Stimulated activated CD4-positive, alpha-beta T cell treated with anti-CD3 and anti-CD28 coated beads, Interleukin-4, amount 100 ng/mL, for 24 hours (primary cell): ENCODE data around the gene BHMT2.

ENCODE experiments used
- DNase-seq: peaks from one replicate; pipeline ENCODE4 v3.0.0-alpha.2; 2020

The BHMT2 gene, protein sequence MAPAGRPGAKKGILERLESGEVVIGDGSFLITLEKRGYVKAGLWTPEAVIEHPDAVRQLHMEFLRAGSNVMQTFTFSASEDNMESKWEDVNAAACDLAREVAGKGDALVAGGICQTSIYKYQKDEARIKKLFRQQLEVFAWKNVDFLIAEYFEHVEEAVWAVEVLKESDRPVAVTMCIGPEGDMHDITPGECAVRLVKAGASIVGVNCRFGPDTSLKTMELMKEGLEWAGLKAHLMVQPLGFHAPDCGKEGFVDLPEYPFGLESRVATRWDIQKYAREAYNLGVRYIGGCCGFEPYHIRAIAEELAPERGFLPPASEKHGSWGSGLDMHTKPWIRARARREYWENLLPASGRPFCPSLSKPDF

DNA sequence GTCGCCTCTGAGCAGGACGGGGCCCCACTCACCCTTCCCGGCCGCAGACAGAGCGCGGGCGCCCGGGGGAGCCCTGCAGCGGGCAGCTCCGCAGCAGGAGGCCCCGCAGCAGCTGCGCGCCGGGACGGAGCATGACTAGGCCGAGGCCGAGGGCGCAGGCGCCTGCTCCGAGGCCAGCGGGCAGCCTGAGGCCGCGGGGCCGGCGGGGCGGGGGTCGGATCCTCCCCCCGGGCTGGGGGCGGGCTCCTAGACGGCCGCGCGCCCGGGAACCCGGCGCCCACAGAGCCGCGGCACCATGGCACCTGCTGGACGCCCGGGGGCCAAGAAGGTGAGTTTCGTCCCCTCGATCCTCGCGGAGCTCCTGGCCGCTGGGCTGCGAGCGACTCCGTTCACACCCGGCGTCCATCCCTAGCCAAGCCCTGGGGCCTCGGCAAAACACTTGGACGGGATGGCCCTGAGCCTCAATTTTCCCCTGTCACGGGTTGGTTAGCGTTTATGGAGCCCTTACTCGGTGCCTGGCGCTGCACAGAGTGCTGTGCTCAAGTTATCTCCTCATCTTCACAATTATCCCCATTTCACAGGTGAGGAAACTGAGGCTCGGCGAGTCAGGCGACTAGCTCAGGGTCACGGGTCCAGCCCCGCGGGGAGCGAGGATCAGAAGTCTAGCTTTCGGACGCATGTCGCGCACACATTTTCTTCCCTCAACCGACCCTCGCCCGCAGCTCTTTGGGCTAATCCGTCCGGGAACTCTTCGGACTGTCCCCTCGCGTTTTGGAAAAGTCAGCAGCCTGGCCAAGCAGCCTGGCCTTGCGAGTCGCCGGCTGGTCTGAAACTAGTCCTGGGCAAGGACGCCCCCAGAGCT is at the start of gene BHMT2, which contains the start of gene DMGDH:
TSS of gene BHMT2 (plus strand) at position 280 of the 862 bp plus-strand sequence. CDS start at position 296, 16 bp downstream.
TSS of gene DMGDH (minus strand) at position 187 of the 862 bp plus-strand sequence. CDS start at position 133, 54 bp downstream.
- no peak for DNase-seq

- peak; percentile 39 for DNase-seq
Measured at GRCh38 chr5:79020861-79021561, 48.6 kb upstream of the BHMT2 start.

DNA sequence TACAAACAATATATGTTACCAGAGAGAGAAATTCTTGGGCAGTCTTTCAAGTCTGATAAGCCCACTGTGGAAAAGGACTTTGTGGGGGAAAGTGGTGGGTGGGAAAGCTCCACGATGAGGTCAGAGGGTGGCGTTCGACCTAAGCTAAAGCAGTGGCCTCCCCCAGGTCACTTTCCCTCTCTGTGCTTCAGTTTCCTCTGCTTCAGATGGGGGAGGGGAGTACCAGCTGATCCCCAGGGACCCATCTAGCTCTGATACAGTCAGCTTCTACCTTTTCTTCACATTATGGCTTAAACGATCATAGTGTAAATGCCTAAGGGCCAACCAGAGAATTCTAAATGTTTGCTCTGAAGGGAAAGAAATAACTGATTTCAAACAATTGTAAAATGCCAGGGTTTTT is 47.8 kb upstream of the BHMT2 start:
- DNase-seq = no peak

- DNase-seq = no peak
Measured at GRCh38 chr5:79022771-79023170, 46.8 kb upstream of the BHMT2 start.

DNA sequence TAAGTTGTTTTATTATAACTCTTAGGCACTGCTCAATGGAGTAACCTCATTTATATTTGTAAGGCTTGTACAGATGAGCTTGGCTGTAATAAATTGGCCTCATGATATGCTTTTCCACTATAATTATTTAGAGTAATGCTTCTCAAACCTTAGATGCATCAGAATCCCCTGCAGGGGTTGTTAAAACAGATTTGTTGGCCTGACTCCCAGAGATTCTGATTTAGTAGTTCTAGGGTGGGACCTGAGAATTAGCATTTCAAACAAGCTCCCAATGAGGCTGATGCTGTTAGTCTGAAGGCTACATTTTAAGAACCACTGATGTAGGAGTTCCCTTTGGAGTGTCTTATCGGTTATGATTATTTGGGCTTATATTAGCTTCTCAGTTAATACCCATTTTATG is 46.2 kb upstream of the BHMT2 start:
- no peak for DNase-seq

DNA sequence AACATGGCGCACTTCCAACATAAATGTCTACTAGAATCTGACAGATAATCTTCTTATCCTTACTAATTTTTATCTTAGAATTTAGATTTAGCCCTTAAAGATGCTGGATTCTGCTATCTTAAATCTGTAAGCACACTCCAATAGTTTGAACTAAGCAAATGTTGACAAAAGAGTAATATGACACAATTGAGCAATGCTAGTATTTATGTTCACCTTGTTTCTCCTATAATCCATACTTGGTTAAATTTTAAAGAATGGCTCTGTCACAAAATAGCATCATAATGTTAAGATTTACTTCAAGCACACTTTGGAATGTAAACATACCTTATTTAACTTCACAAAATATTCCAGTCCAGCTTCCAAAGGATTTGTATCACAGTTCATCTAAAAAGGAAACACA is 45.6 kb upstream of the BHMT2 start:
- no peak for DNase-seq

GRCh38 chr5:79025054-79025472 is 44.5 kb upstream of the BHMT2 start:
- peak; percentile 50 for DNase-seq

- no peak for DNase-seq
Measured at GRCh38 chr5:79030663-79031484, 38.7 kb upstream of the BHMT2 start.

DNA sequence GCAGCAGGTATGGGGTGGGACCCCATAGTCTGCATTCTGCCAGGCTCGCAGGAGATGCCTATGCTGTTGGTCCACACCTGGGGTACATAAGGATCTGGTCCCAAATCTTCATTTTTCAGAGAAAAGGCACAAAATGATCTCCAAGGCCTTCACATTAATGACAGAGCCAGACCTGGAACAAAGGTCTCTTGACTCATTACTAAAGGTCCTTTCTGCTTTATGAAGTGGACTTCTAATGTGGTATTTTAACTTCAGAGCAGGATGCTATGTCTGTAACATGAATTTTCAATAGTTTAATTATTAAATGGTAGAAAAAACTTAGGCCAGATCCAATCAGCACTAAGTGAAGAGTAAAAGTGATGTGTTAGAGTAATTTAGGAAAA is 38.1 kb upstream of the BHMT2 start:
- DNase-seq = no peak

- no peak for DNase-seq
Measured at GRCh38 chr5:79032031-79032695, 37.4 kb upstream of the BHMT2 start.

GRCh38 chr5:79032782-79033181 is 36.8 kb upstream of the BHMT2 start:
- no peak for DNase-seq

DNA sequence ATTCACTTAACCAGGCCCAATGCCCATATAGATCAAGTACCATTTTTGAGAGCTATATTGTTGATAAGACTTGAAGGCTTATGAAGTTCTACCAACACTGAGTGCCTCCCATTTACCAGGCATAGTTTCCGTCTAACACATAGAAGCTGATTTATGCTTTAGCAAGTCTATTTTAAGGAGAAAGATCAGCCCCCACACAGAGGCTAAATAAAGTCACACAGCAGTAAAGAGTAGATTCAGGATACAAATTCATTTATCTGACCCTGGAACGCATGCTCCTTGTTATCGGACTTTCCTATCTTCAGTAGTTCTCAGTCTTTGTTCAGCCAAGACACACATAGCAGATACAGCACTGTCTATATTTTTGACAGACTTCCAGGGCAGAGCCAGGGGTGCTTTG is 34.3 kb upstream of the BHMT2 start:
- DNase-seq = no peak

- no peak for DNase-seq
Measured at GRCh38 chr5:79036769-79037168, 32.8 kb upstream of the BHMT2 start.

- DNase-seq = no peak
Measured at GRCh38 chr5:79042188-79042587, 27.4 kb upstream of the BHMT2 start.

DNA sequence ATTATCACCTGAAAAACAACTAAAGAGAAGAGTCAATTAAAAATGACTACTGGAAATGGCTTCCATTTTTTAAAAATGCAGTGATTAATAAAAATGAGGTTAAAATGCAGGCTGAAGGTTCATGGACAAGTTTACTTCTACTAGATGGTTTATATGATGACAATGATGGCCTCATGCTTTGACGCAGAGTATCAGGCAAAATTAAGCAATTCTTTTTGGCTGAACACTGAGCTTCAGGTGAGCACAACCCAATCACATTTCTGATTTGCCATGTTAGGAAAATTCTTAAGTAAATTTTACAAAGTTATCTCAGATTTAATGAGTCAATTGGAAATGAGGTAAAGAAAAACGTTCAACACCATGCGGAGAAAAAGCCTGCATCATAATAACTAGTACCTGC is 22.4 kb upstream of the BHMT2 start:
- DNase-seq = no peak

DNA sequence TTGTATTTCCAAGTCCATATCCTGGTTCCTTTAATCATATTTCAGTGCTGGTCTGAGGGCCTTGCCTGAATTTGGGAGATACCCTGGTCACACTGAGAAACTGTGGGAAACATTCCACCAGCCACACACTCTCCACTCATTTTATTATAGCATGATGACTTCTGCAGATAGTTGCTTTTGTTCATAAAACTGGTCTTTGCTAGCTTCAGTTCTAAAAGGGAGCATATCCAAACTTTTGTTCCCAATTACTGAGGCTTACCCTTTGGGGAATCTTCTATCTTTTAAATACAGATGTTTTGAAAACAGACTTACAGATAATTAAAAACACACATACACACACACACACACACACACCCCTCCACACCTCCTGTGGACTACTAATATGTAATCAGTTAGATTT is 21.1 kb upstream of the BHMT2 start:
- DNase-seq = no peak

DNA sequence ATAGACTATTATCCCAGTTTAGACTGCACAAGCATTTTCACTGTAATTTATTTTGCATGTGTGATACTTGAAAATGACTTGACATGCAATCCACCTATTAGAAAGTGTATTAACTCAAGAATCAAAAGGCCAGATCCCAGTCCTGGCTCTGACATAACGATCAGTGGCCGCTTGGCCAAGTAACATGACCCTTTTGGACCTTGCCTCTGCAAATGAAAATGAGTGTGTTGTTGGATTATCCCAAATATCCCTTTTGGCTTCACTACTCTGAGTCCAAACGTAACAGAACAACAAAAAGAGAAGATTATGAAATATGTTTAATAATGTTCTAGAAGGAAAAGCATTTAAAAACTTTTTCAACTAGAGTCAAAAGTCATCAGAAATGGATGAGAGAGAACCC is 19.1 kb upstream of the BHMT2 start:
- no peak for DNase-seq

DNA sequence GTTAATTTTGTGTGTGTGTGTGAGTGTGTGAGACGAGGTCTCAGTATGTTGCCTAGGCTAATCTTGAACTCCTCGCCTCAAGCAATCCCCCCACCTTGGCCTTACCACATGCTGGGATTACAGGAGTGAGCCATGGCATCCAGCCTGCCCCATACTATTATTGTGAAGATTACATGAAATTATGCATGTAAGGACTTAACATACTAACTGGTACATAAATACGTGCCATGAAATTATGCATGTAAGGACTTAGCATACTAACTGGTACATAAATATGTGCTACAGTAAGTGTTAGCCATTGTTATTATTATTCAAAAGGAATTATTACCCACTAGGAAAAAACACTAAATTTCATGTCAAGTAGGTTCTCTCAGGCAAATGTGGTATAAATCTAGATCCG is 16.2 kb upstream of the BHMT2 start:
- DNase-seq = no peak

DNA sequence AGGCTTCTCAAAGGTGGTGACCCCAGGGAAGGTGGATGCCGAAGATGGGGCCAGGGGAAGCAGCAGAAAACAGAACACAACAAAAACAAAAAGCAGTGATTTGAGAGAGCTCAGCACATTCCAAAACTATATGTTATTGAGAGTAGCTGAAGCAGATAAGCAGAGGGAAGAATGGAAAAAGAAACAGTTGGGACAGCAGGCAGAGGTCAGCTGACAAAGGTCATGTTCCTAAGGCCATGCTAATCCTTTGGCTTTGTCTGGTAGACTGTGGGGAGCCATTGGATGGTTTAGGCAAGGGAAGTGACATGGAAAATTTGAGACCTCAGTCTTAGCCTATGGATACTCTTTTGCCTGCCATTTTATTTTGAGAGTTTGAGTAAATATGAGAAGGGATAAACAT is 14.6 kb upstream of the BHMT2 start:
- no peak for DNase-seq

- DNase-seq = no peak
Measured at GRCh38 chr5:79056847-79057246, 12.7 kb upstream of the BHMT2 start.

DNA sequence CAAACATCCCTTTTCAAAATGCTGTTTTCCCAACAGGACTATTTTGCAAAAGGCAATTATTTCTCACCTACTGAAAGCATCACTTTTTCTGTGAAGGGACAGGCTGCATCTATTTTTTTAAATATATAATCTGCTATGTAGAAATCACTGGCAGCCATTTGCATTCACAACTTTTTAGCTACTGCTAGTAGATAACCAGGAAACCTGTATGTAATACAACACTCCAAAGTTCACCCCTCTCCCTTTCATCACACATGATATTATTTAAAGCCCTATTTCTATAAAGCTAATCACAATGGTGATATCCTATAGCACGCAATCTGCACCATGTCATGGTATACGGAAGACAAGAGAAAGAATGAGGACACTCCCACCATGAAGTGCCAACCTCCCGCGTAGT is 9.9 kb upstream of the BHMT2 start:
- DNase-seq = no peak

- no peak for DNase-seq
Measured at GRCh38 chr5:79062436-79062835, 7.1 kb upstream of the BHMT2 start.
